ENCODE measurements around the gene CLSTN3.

Gene CLSTN3

GRCh38 chr12:7197841-7198240 lies 67.7 kb downstream of the CLSTN3 start:
- DNase-seq = no peak

GRCh38 chr12:7203109-7203508 lies 72.9 kb downstream of the CLSTN3 start:
- no peak for DNase-seq

GRCh38 chr12:7205091-7205490 lies 74.9 kb downstream of the CLSTN3 start:
- DNase-seq = no peak

GRCh38 chr12:7206691-7207090 lies 76.5 kb downstream of the CLSTN3 start:
- DNase-seq = no peak

GRCh38 chr12:7207866-7208625 lies 77.9 kb downstream of the CLSTN3 start:
- no peak for DNase-seq

Data from fibroblast of upper back skin (primary cell).